HEK293 (cell line): ENCODE results near the gene ALDH7A1.

ENCODE experiments used
- CTCF ChIA-PET: fragments of 350-600 bp; formaldehyde crosslinking; extraction: SDS; loops from one replicate; lab custom pipeline; 2021; ENCODE audit warnings: antibody characterized with exemption; lab: Yijun Ruan, JAX
- POLR2A ChIA-PET: fragments of 300-600 bp; formaldehyde crosslinking; extraction: SDS; loops from one replicate; lab custom pipeline; 2020; ENCODE audit warnings: antibody characterized with exemption, inconsistent platforms; lab: Yijun Ruan, JAX
- H3K27ac ChIP-seq: fragments of 200-500 bp; sonication (Bioruptor generic); 2 replicates; pipeline ENCODE4 v1.5.1; 2014; ENCODE audit warnings: low read depth, low read length, control low read depth, inconsistent platforms; ENCODE audit errors: extremely low read depth
- H3K36me3 ChIP-seq, 2 experiments: fragments of 200-500 bp in 1 of 2; sonication (Bioruptor generic) in 1 of 2; 1 replicate in 1 of 2; 2 replicates in 1 of 2; pipeline ENCODE4 v1.5.1; 2014 to 2017; ENCODE audit warnings: inconsistent platforms in 2 of 2, low read length in 2 of 2; ENCODE audit not compliant: control insufficient read depth in 2 of 2, insufficient read depth in 1 of 2
- H3K4me1 ChIP-seq: fragments of 200-500 bp; sonication (Bioruptor generic); 2 replicates; pipeline ENCODE4 v1.5.1; 2014; ENCODE audit warnings: mild to moderate bottlenecking, low read length, inconsistent platforms; ENCODE audit not compliant: control insufficient read depth, insufficient read depth
- H3K4me3 ChIP-seq: 2 replicates; pipeline ENCODE4 v1.5.1; 2011; ENCODE audit warnings: low read depth, mild to moderate bottlenecking, control low read depth, low read length, moderate library complexity
- H3K9me3 ChIP-seq: fragments of 200-500 bp; sonication (Bioruptor generic); 2 replicates; pipeline ENCODE4 v1.5.1; 2014; ENCODE audit warnings: low read depth, low read length, inconsistent platforms; ENCODE audit not compliant: control insufficient read depth, insufficient read depth
- OVOL3 ChIP-seq: fragments of 450-650 bp; formaldehyde crosslinking; IDR thresholded peaks from 2 replicates; pipeline ENCODE4 v1.5.1; 2016; ENCODE audit warnings: missing biosample characterization, missing genetic modification characterization
- PRDM4 ChIP-seq: fragments of 450-650 bp; formaldehyde crosslinking; IDR thresholded peaks from 2 replicates; pipeline ENCODE4 v1.5.1; 2017; ENCODE audit warnings: missing biosample characterization, missing genetic modification characterization
- REPIN1 ChIP-seq: fragments of 450-650 bp; formaldehyde crosslinking; IDR thresholded peaks from 2 replicates; pipeline ENCODE4 v1.5.1; 2017; ENCODE audit warnings: missing biosample characterization, missing genetic modification characterization, low read depth
- ZNF114 ChIP-seq: fragments of 450-650 bp; formaldehyde crosslinking; IDR thresholded peaks from 2 replicates; pipeline ENCODE4 v1.5.0; 2017; ENCODE audit warnings: missing biosample characterization, missing genetic modification characterization
- ZNF157 ChIP-seq: fragments of 450-650 bp; formaldehyde crosslinking; IDR thresholded peaks from 2 replicates; pipeline ENCODE4 v1.5.1; 2016; ENCODE audit warnings: missing biosample characterization, missing genetic modification characterization
- ZNF311 ChIP-seq: fragments of 450-650 bp; formaldehyde crosslinking; IDR thresholded peaks from 2 replicates; pipeline ENCODE4 v1.5.1; 2017; ENCODE audit warnings: missing biosample characterization, missing genetic modification characterization, borderline replicate concordance
- ZNF350 ChIP-seq: fragments of 450-650 bp; formaldehyde crosslinking; IDR thresholded peaks from 2 replicates; pipeline ENCODE4 v1.5.0; 2017; ENCODE audit warnings: missing biosample characterization, mild to moderate bottlenecking, missing genetic modification characterization
- ZNF518A ChIP-seq: fragments of 450-650 bp; formaldehyde crosslinking; conservative IDR thresholded peaks from 2 replicates; pipeline ENCODE4 v1.5.1; 2016; ENCODE audit warnings: low read depth, missing biosample characterization, missing genetic modification characterization
- ZNF639 ChIP-seq: fragments of 450-650 bp; formaldehyde crosslinking; IDR thresholded peaks from 2 replicates; pipeline ENCODE4 v1.5.1; 2016; ENCODE audit warnings: missing biosample characterization, missing genetic modification characterization
- ZNF658 ChIP-seq: fragments of 450-650 bp; formaldehyde crosslinking; IDR thresholded peaks from 2 replicates; pipeline ENCODE4; 2016; ENCODE audit warnings: missing biosample characterization, missing genetic modification characterization
- TF ChIP-seq, protein P1 (sequence below): fragments of 450-650 bp; formaldehyde crosslinking; IDR thresholded peaks from 2 replicates; pipeline ENCODE4 v1.5.1; 2016; ENCODE audit warnings: missing biosample characterization, missing genetic modification characterization
- TF ChIP-seq, protein P2 (sequence below): fragments of 450-650 bp; formaldehyde crosslinking; conservative IDR thresholded peaks from 2 replicates; pipeline ENCODE4 v1.5.1; 2016; ENCODE audit warnings: low read depth, missing biosample characterization, missing genetic modification characterization
- TF ChIP-seq, protein P3 (sequence below): fragments of 450-650 bp; formaldehyde crosslinking; IDR thresholded peaks from 2 replicates; pipeline ENCODE4 v1.5.1; 2017; ENCODE audit warnings: missing biosample characterization, mild to moderate bottlenecking, missing genetic modification characterization, moderate library complexity

Gene ALDH7A1

GRCh38 chr5:126508962-126509279 is 86.1 kb downstream of the ALDH7A1 start:
- TF ChIP-seq ZNF157 (tag by site-specific recombination), result no peak
- TF ChIP-seq, protein P1, sequence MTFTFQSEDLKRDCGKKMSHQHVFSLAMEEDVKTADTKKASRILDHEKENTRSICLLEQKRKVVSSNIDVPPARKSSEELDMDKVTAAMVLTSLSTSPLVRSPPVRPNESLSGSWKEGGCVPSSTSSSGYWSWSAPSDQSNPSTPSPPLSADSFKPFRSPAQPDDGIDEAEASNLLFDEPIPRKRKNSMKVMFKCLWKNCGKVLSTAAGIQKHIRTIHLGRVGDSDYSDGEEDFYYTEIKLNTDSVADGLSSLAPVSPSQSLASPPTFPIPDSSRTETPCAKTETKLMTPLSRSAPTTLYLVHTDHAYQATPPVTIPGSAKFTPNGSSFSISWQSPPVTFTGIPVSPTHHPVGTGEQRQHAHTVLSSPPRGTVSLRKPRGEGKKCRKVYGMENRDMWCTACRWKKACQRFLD (tag by site-specific recombination), result no peak
- TF ChIP-seq, protein P2, sequence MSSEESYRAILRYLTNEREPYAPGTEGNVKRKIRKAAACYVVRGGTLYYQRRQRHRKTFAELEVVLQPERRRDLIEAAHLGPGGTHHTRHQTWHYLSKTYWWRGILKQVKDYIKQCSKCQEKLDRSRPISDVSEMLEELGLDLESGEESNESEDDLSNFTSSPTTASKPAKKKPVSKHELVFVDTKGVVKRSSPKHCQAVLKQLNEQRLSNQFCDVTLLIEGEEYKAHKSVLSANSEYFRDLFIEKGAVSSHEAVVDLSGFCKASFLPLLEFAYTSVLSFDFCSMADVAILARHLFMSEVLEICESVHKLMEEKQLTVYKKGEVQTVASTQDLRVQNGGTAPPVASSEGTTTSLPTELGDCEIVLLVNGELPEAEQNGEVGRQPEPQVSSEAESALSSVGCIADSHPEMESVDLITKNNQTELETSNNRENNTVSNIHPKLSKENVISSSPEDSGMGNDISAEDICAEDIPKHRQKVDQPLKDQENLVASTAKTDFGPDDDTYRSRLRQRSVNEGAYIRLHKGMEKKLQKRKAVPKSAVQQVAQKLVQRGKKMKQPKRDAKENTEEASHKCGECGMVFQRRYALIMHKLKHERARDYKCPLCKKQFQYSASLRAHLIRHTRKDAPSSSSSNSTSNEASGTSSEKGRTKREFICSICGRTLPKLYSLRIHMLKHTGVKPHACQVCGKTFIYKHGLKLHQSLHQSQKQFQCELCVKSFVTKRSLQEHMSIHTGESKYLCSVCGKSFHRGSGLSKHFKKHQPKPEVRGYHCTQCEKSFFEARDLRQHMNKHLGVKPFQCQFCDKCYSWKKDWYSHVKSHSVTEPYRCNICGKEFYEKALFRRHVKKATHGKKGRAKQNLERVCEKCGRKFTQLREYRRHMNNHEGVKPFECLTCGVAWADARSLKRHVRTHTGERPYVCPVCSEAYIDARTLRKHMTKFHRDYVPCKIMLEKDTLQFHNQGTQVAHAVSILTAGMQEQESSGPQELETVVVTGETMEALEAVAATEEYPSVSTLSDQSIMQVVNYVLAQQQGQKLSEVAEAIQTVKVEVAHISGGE (tag by site-specific recombination), result no peak
- Histone ChIP-seq H3K36me3 (no peaks in the 10 kb centered on the region), H3K4me1 (no peaks in the 10 kb centered on the region; the same call in 1 of the 2 replicates), H3K9me3 (no peaks in the 10 kb centered on the region), H3K4me3 (no peak overlapping the region), H3K27ac (no peak overlapping the region)
- ChIA-PET POLR2A (no interaction called here), CTCF (interaction anchor here (0.9 kb wide), 1 partner anchor 24 kb away, joined by 3 read pairs; no protein-coding TSS in a partner anchor)

- no peaks in the 10 kb centered on the region; the same call in 1 of the 2 replicates for H3K4me1 ChIP-seq
- POLR2A ChIA-PET, result no interaction called here
- H3K9me3 ChIP-seq, result no peaks in the 10 kb centered on the region
- CTCF ChIA-PET, result interaction anchor here (0.9 kb wide), 1 partner anchor 24 kb away, joined by 3 read pairs; no protein-coding TSS in a partner anchor
- H3K27ac ChIP-seq, result no peak overlapping the region
- no peak overlapping the region for H3K4me3 ChIP-seq
- TF ChIP-seq PRDM4 (tag by site-specific recombination), result 0 out of 2 replicates have a peak, but pooled peaks have one; percentile 22
- no peak for TF ChIP-seq ZNF658 (tag by site-specific recombination)
- H3K36me3 ChIP-seq, result no peaks in the 10 kb centered on the region
These were observed 86.6 kb downstream of the ALDH7A1 start for GRCh38 chr5:126508251-126508961.

GRCh38 chr5:126506079-126506478 is 88.9 kb downstream of the ALDH7A1 start:
- CTCF ChIA-PET, result no interaction called here
- TF ChIP-seq ZNF114 (tag by site-specific recombination) (no peak), ZNF350 (tag by site-specific recombination) (no peak), ZNF311 (tag by site-specific recombination) (no peak), ZNF518A (tag by site-specific recombination) (no peak), OVOL3 (no peak), REPIN1 (no peak), ZNF639 (no peak)
- TF ChIP-seq, protein P3, sequence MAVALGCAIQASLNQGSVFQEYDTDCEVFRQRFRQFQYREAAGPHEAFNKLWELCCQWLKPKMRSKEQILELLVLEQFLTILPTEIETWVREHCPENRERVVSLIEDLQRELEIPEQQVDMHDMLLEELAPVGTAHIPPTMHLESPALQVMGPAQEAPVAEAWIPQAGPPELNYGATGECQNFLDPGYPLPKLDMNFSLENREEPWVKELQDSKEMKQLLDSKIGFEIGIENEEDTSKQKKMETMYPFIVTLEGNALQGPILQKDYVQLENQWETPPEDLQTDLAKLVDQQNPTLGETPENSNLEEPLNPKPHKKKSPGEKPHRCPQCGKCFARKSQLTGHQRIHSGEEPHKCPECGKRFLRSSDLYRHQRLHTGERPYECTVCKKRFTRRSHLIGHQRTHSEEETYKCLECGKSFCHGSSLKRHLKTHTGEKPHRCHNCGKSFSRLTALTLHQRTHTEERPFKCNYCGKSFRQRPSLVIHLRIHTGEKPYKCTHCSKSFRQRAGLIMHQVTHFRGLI (tag by site-specific recombination), result no peak
- TF ChIP-seq, all 188 proteins: peak for 0
- POLR2A ChIA-PET, result no interaction called here

More at GRCh38 chr5:126506079-126506478, 88.9 kb downstream of the ALDH7A1 start:
- H3K4me3 ChIP-seq, result no peak overlapping the region
- no peaks in the 10 kb centered on the region for H3K4me1 ChIP-seq
- H3K9me3 ChIP-seq, result no peaks in the 10 kb centered on the region
- no peaks in the 10 kb centered on the region for H3K36me3 ChIP-seq
- H3K27ac ChIP-seq, result no peak overlapping the region
